ENCODE results near the gene ARHGAP26. TPM values are rescaled to one million over a fixed set of nuclear protein-coding genes. Genes with fewer than 3 reads are reported as not detected.

Gene ARHGAP26
- total and polyA plus RNA-seq, 7 donors: 5.4 to 25.5 (median 19.1) TPM

DNA sequence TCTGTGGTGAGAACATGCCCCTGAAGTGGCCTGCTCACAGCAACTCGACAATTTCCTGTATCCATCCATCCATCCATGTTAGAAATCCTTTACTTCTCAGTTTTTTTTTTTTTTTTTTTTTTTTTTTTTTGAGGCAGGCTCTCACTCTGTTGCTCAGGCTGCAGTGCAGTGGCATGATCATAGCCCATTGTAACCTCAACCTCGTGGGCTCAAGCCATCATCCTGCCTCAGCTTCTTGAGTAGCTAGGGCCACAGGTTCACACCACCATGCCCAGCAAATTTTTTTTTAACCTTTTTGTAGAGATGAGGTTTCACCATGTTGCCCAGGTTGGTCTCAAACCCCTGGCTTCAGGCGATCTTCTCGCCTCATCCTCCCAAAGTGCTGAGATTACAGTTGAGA, 259.1 kb downstream of the ARHGAP26 start:
- Histone ChIP-seq H3K4me1 (peaks cover 0 to 15% (median 8%) of the 10 kb centered on the region in 4 donors), H3K36me3 (no peaks in the 10 kb centered on the region), H3K4me3 (no peak overlapping the region), H3K9me3 (no peaks in the 10 kb centered on the region), H3K27ac (no peak overlapping the region), H3K27me3 (no peaks in the 10 kb centered on the region)
- DNase-seq: no peak
- TF ChIP-seq POLR2AphosphoS5 (IDR thresholded peaks at IDR 0.05) (no peak), EP300 (IDR thresholded peaks at IDR 0.05) (no peak), POLR2A (IDR thresholded peaks at IDR 0.05) (no peak)
- TF ChIP-seq, protein P1, sequence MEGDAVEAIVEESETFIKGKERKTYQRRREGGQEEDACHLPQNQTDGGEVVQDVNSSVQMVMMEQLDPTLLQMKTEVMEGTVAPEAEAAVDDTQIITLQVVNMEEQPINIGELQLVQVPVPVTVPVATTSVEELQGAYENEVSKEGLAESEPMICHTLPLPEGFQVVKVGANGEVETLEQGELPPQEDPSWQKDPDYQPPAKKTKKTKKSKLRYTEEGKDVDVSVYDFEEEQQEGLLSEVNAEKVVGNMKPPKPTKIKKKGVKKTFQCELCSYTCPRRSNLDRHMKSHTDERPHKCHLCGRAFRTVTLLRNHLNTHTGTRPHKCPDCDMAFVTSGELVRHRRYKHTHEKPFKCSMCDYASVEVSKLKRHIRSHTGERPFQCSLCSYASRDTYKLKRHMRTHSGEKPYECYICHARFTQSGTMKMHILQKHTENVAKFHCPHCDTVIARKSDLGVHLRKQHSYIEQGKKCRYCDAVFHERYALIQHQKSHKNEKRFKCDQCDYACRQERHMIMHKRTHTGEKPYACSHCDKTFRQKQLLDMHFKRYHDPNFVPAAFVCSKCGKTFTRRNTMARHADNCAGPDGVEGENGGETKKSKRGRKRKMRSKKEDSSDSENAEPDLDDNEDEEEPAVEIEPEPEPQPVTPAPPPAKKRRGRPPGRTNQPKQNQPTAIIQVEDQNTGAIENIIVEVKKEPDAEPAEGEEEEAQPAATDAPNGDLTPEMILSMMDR (IDR thresholded peaks at IDR 0.05): no peak
- 92 to 96% methylated on average over 4 of the region's 4 CpGs for WGBS, 2 donors
- intact Hi-C loops (cut with DNase I): no loop called here

DNA sequence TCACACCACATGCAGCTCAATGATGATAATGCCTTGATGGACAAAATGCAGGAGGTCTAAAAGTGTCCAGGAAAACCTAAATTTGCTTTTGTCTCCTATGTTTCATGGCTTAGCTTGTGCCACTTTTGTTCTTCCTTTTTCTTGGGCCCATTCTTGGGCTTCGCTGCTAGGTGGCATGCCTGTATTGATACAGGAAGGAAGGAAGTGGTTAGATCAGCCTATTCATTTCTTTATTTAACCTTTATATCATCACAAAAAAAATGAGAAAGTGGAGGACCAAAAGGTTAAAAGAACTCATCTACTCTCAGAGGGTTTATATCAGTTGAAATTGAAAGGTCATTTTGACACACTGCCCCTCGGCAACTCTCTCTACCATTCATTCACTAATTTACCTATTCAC, 260.2 kb downstream of the ARHGAP26 start:
- Histone ChIP-seq H3K4me1 (peaks cover 0 to 13% (median 8%) of the 10 kb centered on the region in 4 donors), H3K36me3 (no peaks in the 10 kb centered on the region), H3K4me3 (no peak overlapping the region), H3K27me3 (no peaks in the 10 kb centered on the region), H3K27ac (no peak overlapping the region), H3K9me3 (no peaks in the 10 kb centered on the region)
- TF ChIP-seq, protein P1 (IDR thresholded peaks at IDR 0.05): no peak
- TF ChIP-seq EP300 (IDR thresholded peaks at IDR 0.05): no peak
- intact Hi-C loops (cut with DNase I): no loop called here
- 58 to 86% methylated on average over 2 of the region's 2 CpGs for WGBS, 2 donors
- no peak for DNase-seq

DNA sequence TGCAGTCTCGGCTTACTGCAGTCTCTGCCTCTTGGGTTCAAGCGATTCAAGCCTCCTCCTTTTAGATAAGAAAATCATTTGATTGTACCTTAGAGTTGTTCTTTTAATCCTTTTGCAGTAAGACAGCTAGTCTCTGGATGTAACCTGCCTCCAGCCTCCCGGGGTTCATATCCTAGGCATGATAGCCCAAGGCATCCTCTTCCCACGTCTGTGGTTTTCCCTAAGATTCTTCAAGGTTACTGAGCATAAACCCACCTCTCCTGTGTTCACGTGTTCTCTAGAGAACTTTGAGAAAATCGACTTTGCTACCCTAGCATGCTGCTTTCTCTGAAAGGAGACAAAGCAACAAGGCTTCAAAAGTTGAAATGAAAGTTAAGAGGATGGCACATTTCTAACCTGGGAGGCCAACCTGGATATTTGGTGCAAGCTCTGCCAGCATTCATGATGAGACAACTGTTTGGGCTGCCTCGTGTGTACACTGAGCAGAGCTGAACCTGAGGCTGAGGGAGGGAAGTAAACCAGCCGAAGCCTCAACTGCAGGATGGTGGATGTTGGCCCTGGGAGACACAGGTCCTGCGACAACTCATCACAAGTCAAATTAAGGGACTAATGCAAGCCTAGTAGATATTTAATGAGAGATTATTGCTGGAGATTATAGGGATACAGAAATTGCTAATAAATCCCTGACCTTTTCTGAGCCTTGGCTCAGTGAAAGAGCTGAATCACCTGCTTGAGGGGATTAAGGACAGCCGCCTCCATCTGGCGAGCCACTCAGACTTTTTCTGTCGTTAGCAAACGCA, 261.8 kb downstream of the ARHGAP26 start:
- Histone ChIP-seq H3K9me3 (no peaks in the 10 kb centered on the region), H3K4me1 (peaks cover 0 to 9% (median 4%) of the 10 kb centered on the region in 4 donors), H3K36me3 (no peaks in the 10 kb centered on the region), H3K4me3 (no peak overlapping the region), H3K27me3 (no peaks in the 10 kb centered on the region), H3K27ac (no peak overlapping the region)
- no peak for DNase-seq
- TF ChIP-seq POLR2AphosphoS5 (IDR thresholded peaks at IDR 0.05) (no peak), EP300 (IDR thresholded peaks at IDR 0.05) (no peak)
- intact Hi-C loops (cut with DNase I): no loop called here
- 88% methylated on average over 13 of the region's 13 CpGs for WGBS, 2 donors

DNA sequence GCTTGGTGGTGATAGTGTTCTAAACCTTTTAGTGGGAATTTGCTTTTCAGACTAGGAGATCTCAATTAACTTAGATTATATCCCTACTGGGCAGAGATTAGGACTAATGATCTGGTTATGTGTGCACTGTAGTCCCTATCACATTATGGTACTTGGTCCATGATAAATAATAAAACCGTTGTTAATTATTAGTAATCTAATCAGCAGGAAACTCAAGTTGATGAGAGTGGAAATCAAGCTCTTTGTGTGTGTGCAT, 262.3 kb downstream of the ARHGAP26 start:
- no peak for TF ChIP-seq POLR2AphosphoS5 (IDR thresholded peaks at IDR 0.05)
- no peak for TF ChIP-seq POLR2A (IDR thresholded peaks at IDR 0.05)
- no peak for TF ChIP-seq EP300 (IDR thresholded peaks at IDR 0.05)
- TF ChIP-seq, protein P1 (IDR thresholded peaks at IDR 0.05): no peak
- no peak for DNase-seq
- Histone ChIP-seq H3K4me3 (no peak overlapping the region), H3K9me3 (no peaks in the 10 kb centered on the region), H3K4me1 (peaks cover 0 to 9% (median 4%) of the 10 kb centered on the region in 4 donors), H3K27me3 (no peaks in the 10 kb centered on the region), H3K27ac (no peak overlapping the region), H3K36me3 (no peaks in the 10 kb centered on the region)
- 85 to 88% methylated on average over 1 of the region's 1 CpG for WGBS, 2 donors
- intact Hi-C loops (cut with DNase I): no loop called here

DNA sequence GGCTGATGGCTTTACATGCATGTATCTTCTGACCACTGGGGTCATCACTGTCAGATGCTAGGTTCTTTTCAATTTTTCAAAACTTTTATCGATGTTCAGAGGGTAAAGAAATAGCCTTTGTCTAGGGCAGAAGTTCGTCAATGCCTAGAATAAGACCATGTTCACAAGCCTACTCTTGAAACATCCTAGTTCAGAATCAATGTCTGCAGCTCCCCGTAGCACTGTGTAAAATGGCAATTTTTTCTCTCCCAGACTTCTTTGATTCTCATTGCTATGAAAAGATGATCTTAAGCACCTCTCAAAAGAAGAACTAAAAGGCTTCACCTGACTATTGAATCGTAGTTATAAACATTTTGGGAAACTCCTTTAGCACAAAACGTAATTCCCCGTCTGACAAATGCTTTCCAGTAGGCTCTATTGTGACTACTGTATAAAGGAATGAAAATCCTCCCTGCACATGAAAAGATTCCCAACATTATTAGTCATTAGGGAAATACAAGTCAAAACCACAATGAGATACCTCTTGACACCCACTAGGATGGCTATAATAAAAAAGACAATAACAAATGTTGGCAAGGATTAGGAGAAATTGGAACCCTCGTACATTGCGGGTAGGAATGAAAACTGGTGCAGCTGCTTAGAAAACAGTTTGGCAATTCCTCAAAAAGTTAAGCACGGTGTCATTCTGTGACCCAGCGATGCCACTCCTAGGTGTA, 263.5 kb downstream of the ARHGAP26 start:
- intact Hi-C loops (cut with DNase I): no loop called here
- peaks cover 0 to 9% (median 4%) of the 10 kb centered on the region in 4 donors for H3K4me1 ChIP-seq
- H3K36me3 ChIP-seq: no peaks in the 10 kb centered on the region
- no peaks in the 10 kb centered on the region for H3K9me3 ChIP-seq
- DNase-seq: no peak
- 72 to 78% methylated on average over 10 of the region's 10 CpGs for WGBS, 2 donors
- H3K27ac ChIP-seq: peak overlapping the region in 2 of 4 donors; percentile 8 to 27
- no peaks in the 10 kb centered on the region for H3K27me3 ChIP-seq
- no peak overlapping the region for H3K4me3 ChIP-seq
- TF ChIP-seq POLR2A (IDR thresholded peaks at IDR 0.05) (no peak), EP300 (IDR thresholded peaks at IDR 0.05) (no peak), POLR2AphosphoS5 (IDR thresholded peaks at IDR 0.05) (peak in 1 of 4 donors; percentile 41)
- TF ChIP-seq, protein P1 (IDR thresholded peaks at IDR 0.05): no peak

Measured in sigmoid colon (tissue), 7 donors.